ENCODE measurements around the gene ATP6V1B1. TPM values are rescaled to one million over a fixed set of nuclear protein-coding genes. Genes with fewer than 3 reads are reported as not detected.

The ATP6V1B1 gene
- total RNA-seq, 3 donors from 2014 or later (not counting 1 experiment from before 2014, with no cell fraction given), result not detected

GRCh38 chr2:70981866-70982810 lies 46.4 kb downstream of the ATP6V1B1 start:
- H3K9me3 Mint-ChIP-seq, result no peaks in the 10 kb centered on the region
- peaks cover 2% of the 10 kb centered on the region for H3K36me3 ChIP-seq (ENCODE audit: control insufficient read depth, insufficient read depth, low read length)
- WGBS (ENCODE audit: insufficient coverage), result 92% methylated on average over 14 of the region's 14 CpGs

GRCh38 chr2:70982971-70983370 lies 47.3 kb downstream of the ATP6V1B1 start:
- H3K36me3 Mint-ChIP-seq, result no peaks in the 10 kb centered on the region
- peaks cover 11 to 14% of the 10 kb centered on the region in 2 donors for H3K4me1 Mint-ChIP-seq
- DNase-seq (peak in 1 of 2 donors; percentile 2), ATAC-seq (no peak)
- Histone ChIP-seq H3K36me3 (ENCODE audit: control insufficient read depth, insufficient read depth, low read length) (peaks cover 9% of the 10 kb centered on the region), H3K4me3 (ENCODE audit: low read length) (no peak overlapping the region), H3K27me3 (ENCODE audit: control insufficient read depth, insufficient read depth, low read length) (no peaks in the 10 kb centered on the region), H3K9me3 (ENCODE audit: control insufficient read depth, insufficient read depth, low read length) (no peaks in the 10 kb centered on the region), H3K4me1 (ENCODE audit: control insufficient read depth, insufficient read depth, low read length) (peaks cover 23% of the 10 kb centered on the region), H3K27ac (ENCODE audit: low read length) (no peak overlapping the region)
- WGBS (ENCODE audit: insufficient coverage), result 95% methylated on average over 3 of the region's 3 CpGs
- intact Hi-C loops (cut with micrococcal nuclease), result no loop called here
- no peak overlapping the region for H3K27ac Mint-ChIP-seq
- H3K9me3 Mint-ChIP-seq, result no peaks in the 10 kb centered on the region
- H3K4me3 Mint-ChIP-seq, result no peak overlapping the region
- TF ChIP-seq CTCF (IDR thresholded peaks at IDR 0.05), result no peak
- H3K27me3 Mint-ChIP-seq (ENCODE audit: low read depth in 2 of 2), result no peaks in the 10 kb centered on the region

More at GRCh38 chr2:70981866-70982810, 46.4 kb downstream of the ATP6V1B1 start:
- no peak for TF ChIP-seq CTCF (IDR thresholded peaks at IDR 0.05)
- DNase-seq (peak in 1 of 2 donors; percentile 7), ATAC-seq (no peak)
- Mint-ChIP-seq H3K4me1 (peaks cover 19 to 22% of the 10 kb centered on the region in 2 donors), H3K4me3 (no peak overlapping the region), H3K27ac (no peak overlapping the region), H3K36me3 (no peaks in the 10 kb centered on the region), H3K27me3 (ENCODE audit: low read depth in 2 of 2) (no peaks in the 10 kb centered on the region)
- Histone ChIP-seq H3K27ac (ENCODE audit: low read length) (no peak overlapping the region), H3K4me3 (ENCODE audit: low read length) (no peak overlapping the region), H3K4me1 (ENCODE audit: control insufficient read depth, insufficient read depth, low read length) (peaks cover 30% of the 10 kb centered on the region), H3K27me3 (ENCODE audit: control insufficient read depth, insufficient read depth, low read length) (no peaks in the 10 kb centered on the region), H3K9me3 (ENCODE audit: control insufficient read depth, insufficient read depth, low read length) (no peaks in the 10 kb centered on the region)
- intact Hi-C loops (cut with micrococcal nuclease), result no loop called here

- H3K27ac Mint-ChIP-seq, result peak overlapping the region in 1 of 2 donors; percentile 75
Observed at GRCh38 chr2:70983506-70984227, 48.0 kb downstream of the ATP6V1B1 start.

More at GRCh38 chr2:70983506-70984227, 48.0 kb downstream of the ATP6V1B1 start:
- TF ChIP-seq CTCF (IDR thresholded peaks at IDR 0.05), result no peak
- WGBS (ENCODE audit: insufficient coverage), result 96% methylated on average over 8 of the region's 8 CpGs
- peak in 1 of 2 donors; percentile 10 for DNase-seq
- Histone ChIP-seq H3K9me3 (ENCODE audit: control insufficient read depth, insufficient read depth, low read length) (no peaks in the 10 kb centered on the region), H3K36me3 (ENCODE audit: control insufficient read depth, insufficient read depth, low read length) (peaks cover 16% of the 10 kb centered on the region), H3K27ac (ENCODE audit: low read length) (no peak overlapping the region), H3K27me3 (ENCODE audit: control insufficient read depth, insufficient read depth, low read length) (no peaks in the 10 kb centered on the region), H3K4me1 (ENCODE audit: control insufficient read depth, insufficient read depth, low read length) (peaks cover 16% of the 10 kb centered on the region), H3K4me3 (ENCODE audit: low read length) (no peak overlapping the region)
- H3K36me3 Mint-ChIP-seq, result no peaks in the 10 kb centered on the region
- H3K9me3 Mint-ChIP-seq, result no peaks in the 10 kb centered on the region
- ATAC-seq, result no peak
- H3K4me1 Mint-ChIP-seq, result peaks cover 6 to 10% of the 10 kb centered on the region in 2 donors
- H3K27me3 Mint-ChIP-seq (ENCODE audit: low read depth in 2 of 2), result no peaks in the 10 kb centered on the region
- intact Hi-C loops (cut with micrococcal nuclease), result loop anchor here (2.0 kb wide), 1 partner anchor 19 kb away; no protein-coding TSS in a partner anchor
- H3K4me3 Mint-ChIP-seq, result no peak overlapping the region

Data from natural killer cell (primary cell).